OCI-LY3 (cell line): Measurements from ENCODE around the gene PLD6.

Source experiments
- EZH2phosphoT487 ChIP-seq: fragments of 200-600 bp; shearing (Covaris generic); IDR thresholded peaks from 2 replicates; pipeline ENCODE4 v1.6.1; 2018; ENCODE audit warnings: antibody characterized with exemption, mixed run types, low read depth
- TF ChIP-seq, protein P1 (sequence below): fragments of 200-600, 300-600 bp; sonication (generic); IDR thresholded peaks from 2 replicates; pipeline ENCODE4 v1.5.1; 2014; ENCODE audit warnings: antibody characterized with exemption, low read length, low read depth

- TF ChIP-seq, protein P1, sequence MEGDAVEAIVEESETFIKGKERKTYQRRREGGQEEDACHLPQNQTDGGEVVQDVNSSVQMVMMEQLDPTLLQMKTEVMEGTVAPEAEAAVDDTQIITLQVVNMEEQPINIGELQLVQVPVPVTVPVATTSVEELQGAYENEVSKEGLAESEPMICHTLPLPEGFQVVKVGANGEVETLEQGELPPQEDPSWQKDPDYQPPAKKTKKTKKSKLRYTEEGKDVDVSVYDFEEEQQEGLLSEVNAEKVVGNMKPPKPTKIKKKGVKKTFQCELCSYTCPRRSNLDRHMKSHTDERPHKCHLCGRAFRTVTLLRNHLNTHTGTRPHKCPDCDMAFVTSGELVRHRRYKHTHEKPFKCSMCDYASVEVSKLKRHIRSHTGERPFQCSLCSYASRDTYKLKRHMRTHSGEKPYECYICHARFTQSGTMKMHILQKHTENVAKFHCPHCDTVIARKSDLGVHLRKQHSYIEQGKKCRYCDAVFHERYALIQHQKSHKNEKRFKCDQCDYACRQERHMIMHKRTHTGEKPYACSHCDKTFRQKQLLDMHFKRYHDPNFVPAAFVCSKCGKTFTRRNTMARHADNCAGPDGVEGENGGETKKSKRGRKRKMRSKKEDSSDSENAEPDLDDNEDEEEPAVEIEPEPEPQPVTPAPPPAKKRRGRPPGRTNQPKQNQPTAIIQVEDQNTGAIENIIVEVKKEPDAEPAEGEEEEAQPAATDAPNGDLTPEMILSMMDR: no peak
- TF ChIP-seq EZH2phosphoT487: no peak
Measured at GRCh38 chr17:17228521-17229279, 22.6 kb upstream of the PLD6 start.
